GM18519 (cell line): ENCODE measurements around the gene DNAH9.

Source experiments
- ATAC-seq: cut with Tn5 transposase; IDR thresholded peaks from one replicate; pipeline ENCODE4 v1.9.1; 2021; ENCODE audit warnings: mild to moderate bottlenecking, moderate library complexity; ENCODE audit not compliant: unreplicated experiment, low FRiP score

Gene DNAH9

DNA sequence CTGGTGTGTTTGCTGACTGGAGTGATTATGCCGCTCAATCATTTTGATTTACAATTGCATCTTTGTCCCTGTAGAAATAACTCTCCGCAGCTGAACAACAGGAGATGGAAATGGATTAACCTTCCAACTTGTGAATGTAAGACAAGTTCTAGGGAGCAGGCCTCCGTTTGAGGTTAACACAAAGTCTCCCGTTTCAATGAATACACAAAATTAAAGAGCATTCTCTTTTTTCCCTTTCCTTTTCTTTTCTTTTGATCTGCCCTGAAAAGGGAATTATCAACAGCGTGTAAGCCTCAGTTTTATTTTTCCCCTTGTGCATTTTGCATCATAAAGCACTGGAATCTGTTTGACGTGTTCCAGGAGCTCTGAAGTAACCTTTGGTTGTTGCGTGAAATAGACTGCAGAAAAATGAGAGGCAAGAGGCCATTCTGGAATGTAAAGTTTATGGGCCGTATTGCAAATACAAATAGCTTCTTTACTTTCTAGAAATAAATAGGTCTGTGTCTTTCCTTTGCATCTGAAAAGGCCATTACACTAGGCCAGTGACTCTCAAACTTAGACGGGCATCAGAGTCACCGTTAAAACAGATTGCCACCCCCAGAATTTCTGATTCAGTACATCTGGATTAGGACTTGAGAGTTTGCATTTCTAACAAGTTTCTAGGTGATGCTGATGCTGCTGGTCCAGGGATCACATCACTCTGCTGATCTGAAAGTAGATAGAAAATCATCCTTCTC, 234.3 kb downstream of the DNAH9 start:
- ATAC-seq: no peak

DNA sequence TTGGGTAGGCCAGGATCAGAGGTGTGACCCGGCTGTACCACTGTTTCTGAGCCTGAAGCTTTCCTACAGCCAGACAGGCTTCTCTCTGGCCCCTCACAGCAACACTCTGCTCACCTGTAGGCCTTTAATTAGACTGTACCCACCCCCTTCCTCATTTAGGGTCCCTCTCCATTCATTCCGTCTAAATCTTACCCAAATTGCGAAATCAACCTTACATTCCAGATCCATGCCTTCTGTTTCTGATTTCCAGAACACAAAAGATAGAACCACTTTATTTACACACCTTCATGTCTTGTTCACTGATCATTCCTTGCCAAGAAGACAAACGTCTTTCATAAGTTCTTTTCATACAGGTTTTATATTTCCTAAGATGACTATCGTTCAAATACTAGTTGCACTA, 238.2 kb downstream of the DNAH9 start:
- no peak for ATAC-seq

GRCh38 chr17:11840052-11840451, 241.8 kb downstream of the DNAH9 start:
- ATAC-seq: no peak

GRCh38 chr17:11840831-11841230, 242.6 kb downstream of the DNAH9 start:
- no peak for ATAC-seq

DNA sequence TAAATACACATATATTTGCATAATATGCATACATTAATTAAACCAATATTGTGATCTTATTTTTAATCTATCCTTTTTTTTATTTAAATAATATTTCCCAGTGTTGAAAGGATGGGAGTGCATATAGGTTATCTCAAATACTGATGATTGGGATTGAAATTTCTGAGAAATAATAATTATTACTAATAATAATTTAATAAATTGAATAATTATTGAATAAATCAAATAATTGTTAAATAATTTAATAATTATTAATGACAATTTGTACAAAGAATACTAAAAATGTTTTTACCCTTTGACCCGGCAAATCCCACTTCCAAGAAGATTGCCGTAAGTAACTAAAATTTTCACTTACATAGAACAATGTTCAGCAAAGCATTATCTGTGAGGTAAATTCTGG, 250.1 kb downstream of the DNAH9 start:
- ATAC-seq: no peak

GRCh38 chr17:11852231-11852630, 254.0 kb downstream of the DNAH9 start:
- ATAC-seq: no peak

- no peak for ATAC-seq
These were observed 254.6 kb downstream of the DNAH9 start for GRCh38 chr17:11852912-11853311.

- ATAC-seq: no peak
These were observed 255.3 kb downstream of the DNAH9 start for GRCh38 chr17:11853321-11854151.

- no peak for ATAC-seq
These were observed 257.0 kb downstream of the DNAH9 start for GRCh38 chr17:11855306-11855705.

- no peak for ATAC-seq
These were observed 258.7 kb downstream of the DNAH9 start for GRCh38 chr17:11857006-11857405.

DNA sequence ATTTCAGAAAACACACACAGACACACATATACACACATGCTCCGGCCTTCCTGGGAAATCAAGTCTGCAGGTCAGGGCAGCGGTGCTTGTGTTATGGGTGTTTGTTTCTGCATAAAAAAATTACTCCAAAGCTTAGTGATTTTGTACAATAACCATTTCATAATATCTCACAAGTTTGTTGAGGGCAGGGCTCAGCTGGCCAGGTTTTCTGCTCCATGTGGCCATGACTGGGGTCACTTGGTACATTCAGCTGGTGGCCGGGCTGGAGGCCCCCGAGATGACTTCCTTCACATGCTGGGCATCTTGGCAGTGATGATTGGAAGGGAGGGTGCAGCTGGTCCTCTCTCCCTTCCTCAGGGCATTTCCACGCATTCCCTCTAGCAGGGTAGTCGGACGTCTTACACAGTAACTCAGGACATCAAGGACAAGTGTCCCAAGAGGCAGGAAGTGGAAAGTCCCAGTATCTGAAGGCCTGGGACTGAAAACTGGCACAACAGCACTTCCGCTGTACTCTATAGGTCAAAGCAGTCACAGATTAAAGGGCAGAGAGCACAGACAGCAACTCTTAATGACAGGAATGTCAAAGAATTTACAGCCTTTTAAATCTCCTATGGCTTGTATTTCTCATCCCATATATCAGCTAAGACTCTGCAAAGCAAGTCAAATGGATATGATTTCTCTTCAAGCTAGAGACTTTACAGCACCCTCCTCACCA, 271.6 kb downstream of the DNAH9 start:
- ATAC-seq: no peak

GRCh38 chr17:11871773-11872172, 273.5 kb downstream of the DNAH9 start:
- ATAC-seq: no peak

DNA sequence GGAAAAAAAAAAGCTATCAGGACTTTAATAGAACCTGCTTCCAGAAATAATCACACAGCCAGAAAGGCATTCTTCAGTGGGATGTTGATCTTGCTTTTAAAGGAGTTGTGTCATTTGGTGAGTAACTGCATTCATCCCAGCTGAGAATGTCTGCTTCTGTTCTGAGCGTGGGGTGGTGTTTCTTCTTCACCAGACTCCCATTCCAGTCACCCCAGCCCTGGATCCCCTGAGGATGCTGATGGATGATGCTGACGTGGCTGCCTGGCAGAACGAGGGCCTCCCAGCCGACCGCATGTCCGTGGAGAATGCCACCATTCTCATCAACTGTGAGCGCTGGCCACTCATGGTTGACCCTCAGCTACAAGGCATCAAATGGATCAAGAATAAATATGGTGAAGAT, 276.5 kb downstream of the DNAH9 start:
- no peak for ATAC-seq

- ATAC-seq: no peak
These were observed 282.4 kb downstream of the DNAH9 start for GRCh38 chr17:11880714-11881113.

GRCh38 chr17:11882716-11883115, 284.4 kb downstream of the DNAH9 start:
- no peak for ATAC-seq

GRCh38 chr17:11885051-11885450, 286.8 kb downstream of the DNAH9 start:
- no peak for ATAC-seq

DNA sequence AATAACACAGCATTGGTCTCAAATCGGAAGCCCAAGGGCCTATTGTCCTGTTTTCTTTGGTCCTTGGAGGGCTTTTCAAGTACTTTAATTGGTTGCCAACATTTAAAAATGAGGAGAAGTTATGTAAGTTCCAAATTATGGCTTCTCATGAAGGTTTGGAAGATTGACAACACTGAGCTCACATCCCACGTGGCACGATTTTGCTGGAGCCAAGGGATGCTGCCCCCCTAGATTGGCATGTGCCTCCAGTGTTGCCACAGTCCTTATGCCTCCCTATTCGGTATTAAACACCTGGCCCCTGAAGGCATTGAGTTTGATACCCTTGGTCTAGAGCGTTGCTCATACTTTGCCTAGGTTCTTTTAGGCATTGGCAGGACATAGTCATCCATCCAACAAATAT, 291.0 kb downstream of the DNAH9 start:
- no peak for ATAC-seq

DNA sequence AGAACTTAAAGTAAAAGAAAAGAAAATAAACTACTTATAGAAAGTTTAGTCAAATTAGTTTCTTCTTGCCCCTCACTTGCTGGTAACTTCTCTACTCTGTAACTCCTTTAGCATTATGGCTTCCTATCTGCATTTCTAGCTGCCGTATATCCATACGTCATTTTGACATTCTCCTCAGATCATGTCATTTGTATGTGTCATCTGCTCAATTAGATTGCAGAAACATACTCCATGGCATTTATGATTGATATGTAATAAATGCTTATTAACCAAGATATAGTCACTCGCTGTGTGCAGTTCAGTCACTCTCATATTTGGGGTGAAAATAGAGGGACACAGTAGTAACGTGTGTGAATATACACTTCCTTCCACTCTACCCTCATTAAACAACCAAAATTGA, 295.6 kb downstream of the DNAH9 start:
- no peak for ATAC-seq

- no peak for ATAC-seq
These were observed 297.9 kb downstream of the DNAH9 start for GRCh38 chr17:11896199-11896598.

- no peak for ATAC-seq
These were observed 300.4 kb downstream of the DNAH9 start for GRCh38 chr17:11898526-11899235.

GRCh38 chr17:11899537-11899942, 301.3 kb downstream of the DNAH9 start:
- ATAC-seq: no peak
